Tibial nerve (tissue), 4 donors: ENCODE results near the gene HMX2.

ENCODE experiments used
- CTCF ChIP-seq, 5 experiments: fragments of 200-600 bp in 3 of 5; fragments of 450-650 bp in 2 of 5; sonication (generic) in 3 of 5; IDR thresholded peaks; one replicate each; pipeline ENCODE4 v1.5.1; 2016 to 2019; ENCODE audit warnings: antibody characterized with exemption in 5 of 5, mild to moderate bottlenecking in 3 of 5, moderate library complexity in 2 of 5
- EP300 ChIP-seq, 2 donors: sonication (generic); formaldehyde crosslinking; IDR thresholded peaks; one replicate each; pipeline ENCODE4 v1.6.1; 2017; ENCODE audit warnings: antibody characterized with exemption in 2 of 2, mild to moderate bottlenecking in 1 of 2
- POLR2A ChIP-seq, 2 donors: fragments of 450-650 bp; IDR thresholded peaks; one replicate each; pipeline ENCODE4 v1.6.1; 2017; ENCODE audit warnings: antibody characterized with exemption in 2 of 2, mild to moderate bottlenecking in 2 of 2, moderate library complexity in 2 of 2

DNA sequence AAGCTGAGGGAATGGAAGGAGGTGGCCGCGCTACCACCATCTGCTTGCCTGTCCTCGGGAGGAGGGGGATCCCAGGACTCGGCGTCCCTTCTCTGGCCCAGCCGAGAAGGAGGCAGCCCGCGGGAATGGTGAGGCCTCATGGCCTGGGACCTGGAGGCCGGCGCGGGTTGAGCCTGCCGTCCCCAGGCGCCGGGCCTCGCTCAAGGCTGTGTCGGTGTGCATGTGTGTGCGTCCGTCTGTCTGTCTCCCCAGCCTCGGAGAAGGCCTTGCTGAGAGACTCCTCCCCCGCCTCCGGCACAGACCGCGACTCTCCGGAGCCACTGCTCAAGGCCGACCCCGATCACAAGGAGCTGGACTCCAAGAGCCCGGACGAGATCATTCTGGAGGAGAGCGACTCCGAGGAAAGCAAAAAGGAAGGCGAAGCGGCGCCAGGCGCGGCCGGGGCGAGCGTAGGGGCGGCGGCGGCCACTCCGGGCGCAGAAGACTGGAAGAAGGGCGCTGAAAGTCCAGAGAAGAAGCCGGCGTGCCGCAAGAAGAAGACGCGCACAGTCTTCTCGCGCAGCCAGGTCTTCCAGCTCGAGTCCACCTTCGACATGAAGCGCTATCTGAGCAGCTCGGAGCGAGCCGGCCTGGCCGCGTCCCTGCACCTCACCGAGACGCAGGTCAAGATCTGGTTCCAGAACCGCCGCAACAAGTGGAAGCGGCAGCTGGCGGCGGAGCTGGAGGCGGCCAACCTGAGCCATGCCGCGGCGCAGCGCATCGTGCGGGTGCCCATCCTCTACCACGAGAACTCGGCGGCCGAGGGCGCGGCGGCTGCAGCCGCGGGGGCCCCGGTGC is 10.9 kb upstream of the HMX2 start:
- TF ChIP-seq POLR2A (IDR thresholded peaks at IDR 0.05) (no peak), CTCF (IDR thresholded peaks at IDR 0.05) (no peak), EP300 (IDR thresholded peaks at IDR 0.05) (no peak)
